Measurements from ENCODE around the gene FAT1. TPM values are rescaled to one million over a fixed set of nuclear protein-coding genes. Genes with fewer than 3 reads are reported as not detected.
A peak's percentile ranks its signal among the peaks of the same experiment; 100 is the strongest.

Gene FAT1
- total RNA-seq, 1 experiment from 2014 or later, result 92.4 TPM

DNA sequence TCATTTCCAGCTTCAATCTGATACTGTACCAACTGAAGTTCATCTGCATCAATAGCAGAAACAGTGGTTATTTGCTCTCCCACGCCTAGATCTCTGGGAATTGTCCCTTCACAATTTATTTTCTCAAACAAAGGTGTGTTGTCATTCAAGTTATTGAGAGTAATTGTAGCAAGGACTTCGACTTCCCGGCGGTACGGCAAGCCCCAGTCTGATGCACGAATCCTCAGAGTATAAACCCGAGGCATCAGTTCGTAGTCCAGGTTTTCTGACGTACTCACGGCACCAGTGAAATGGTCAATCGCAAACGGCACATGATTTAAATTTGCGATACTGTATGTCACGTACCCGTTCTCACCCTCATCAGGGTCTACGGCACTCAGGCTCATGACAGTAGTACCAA is 15.7 kb downstream of the FAT1 start:
- Histone ChIP-seq H3K9me3 (ENCODE audit: low read length) (no peaks in the 10 kb centered on the region), H3K9me2 (replicated peaks; ENCODE audit: low read length) (no peaks in the 10 kb centered on the region), H3K4me1 (ENCODE audit: insufficient read depth, low read length) (no peaks in the 10 kb centered on the region), H3F3A (ENCODE audit: low read length, unreplicated experiment) (no peaks in the 10 kb centered on the region), H4K20me1 (ENCODE audit: low read length) (peaks cover 13% of the 10 kb centered on the region; the same call in 1 of the 2 replicates), H3K27me3 (ENCODE audit: low read length) (no peaks in the 10 kb centered on the region), H3K79me2 (ENCODE audit: low read length) (peaks cover 100% of the 10 kb centered on the region), H3K4me2 (ENCODE audit: low read length) (no peak overlapping the region), H3K36me3 (ENCODE audit: low read depth, low read length) (peaks cover 24% of the 10 kb centered on the region; the same call in 1 of the 2 replicates), H3K9ac (ENCODE audit: low read length) (no peak overlapping the region), H3K27ac (ENCODE audit: low read length) (no peak overlapping the region), H2AFZ (ENCODE audit: low read length) (no peak overlapping the region), H3K4me3 (ENCODE audit: low read length) (no peak overlapping the region)
- ATAC-seq, result no peak
- BruUV-seq (replicated peaks), result no TSS peak
- ChIA-PET CTCF (no interaction called here), POLR2A (ENCODE audit: unreplicated experiment) (no interaction called here)
- TF ChIP-seq EZH2phosphoT487 (IDR thresholded peaks at IDR 0.05; ENCODE audit: borderline replicate concordance, low read length) (no peak), EZH2 (IDR thresholded peaks at IDR 0.05; ENCODE audit: low read length, unreplicated experiment) (no peak)
- TF ChIP-seq, protein P1, sequence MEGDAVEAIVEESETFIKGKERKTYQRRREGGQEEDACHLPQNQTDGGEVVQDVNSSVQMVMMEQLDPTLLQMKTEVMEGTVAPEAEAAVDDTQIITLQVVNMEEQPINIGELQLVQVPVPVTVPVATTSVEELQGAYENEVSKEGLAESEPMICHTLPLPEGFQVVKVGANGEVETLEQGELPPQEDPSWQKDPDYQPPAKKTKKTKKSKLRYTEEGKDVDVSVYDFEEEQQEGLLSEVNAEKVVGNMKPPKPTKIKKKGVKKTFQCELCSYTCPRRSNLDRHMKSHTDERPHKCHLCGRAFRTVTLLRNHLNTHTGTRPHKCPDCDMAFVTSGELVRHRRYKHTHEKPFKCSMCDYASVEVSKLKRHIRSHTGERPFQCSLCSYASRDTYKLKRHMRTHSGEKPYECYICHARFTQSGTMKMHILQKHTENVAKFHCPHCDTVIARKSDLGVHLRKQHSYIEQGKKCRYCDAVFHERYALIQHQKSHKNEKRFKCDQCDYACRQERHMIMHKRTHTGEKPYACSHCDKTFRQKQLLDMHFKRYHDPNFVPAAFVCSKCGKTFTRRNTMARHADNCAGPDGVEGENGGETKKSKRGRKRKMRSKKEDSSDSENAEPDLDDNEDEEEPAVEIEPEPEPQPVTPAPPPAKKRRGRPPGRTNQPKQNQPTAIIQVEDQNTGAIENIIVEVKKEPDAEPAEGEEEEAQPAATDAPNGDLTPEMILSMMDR (conservative IDR thresholded peaks at IDR 0.05; ENCODE audit: low read depth, low read length), result no peak
- intact Hi-C loops (cut with micrococcal nuclease), result no loop called here
- DNase-seq, result no peak

DNA sequence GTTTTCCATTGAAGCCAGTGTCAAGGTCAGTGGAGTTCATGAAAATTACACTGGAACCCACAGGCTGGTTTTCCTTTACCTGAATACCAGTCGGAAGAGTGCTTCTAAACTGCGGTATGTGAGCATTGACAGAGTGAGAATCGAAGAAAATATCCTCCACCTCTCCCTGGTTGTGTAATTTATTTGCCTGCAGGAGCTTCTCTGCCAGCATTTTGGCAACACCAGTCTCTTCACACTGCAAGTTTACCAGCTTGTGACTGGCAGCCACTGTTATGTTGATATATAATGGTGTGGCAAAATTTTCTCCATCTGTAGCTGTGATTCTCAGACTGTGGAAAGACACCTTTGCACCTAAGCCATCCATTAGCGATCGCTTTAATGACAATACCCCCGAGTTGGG is 16.1 kb downstream of the FAT1 start:
- TSS peak; percentile 27 for BruUV-seq (replicated peaks)
- Histone ChIP-seq H3K4me3 (ENCODE audit: low read length) (no peak overlapping the region), H3K9me2 (replicated peaks; ENCODE audit: low read length) (no peaks in the 10 kb centered on the region), H3K36me3 (ENCODE audit: low read depth, low read length) (peaks cover 24% of the 10 kb centered on the region; the same call in 1 of the 2 replicates), H3K4me2 (ENCODE audit: low read length) (no peak overlapping the region), H2AFZ (ENCODE audit: low read length) (no peak overlapping the region), H3K4me1 (ENCODE audit: insufficient read depth, low read length) (no peaks in the 10 kb centered on the region), H3K27me3 (ENCODE audit: low read length) (no peaks in the 10 kb centered on the region), H3K9ac (ENCODE audit: low read length) (no peak overlapping the region), H3K9me3 (ENCODE audit: low read length) (no peaks in the 10 kb centered on the region), H3F3A (ENCODE audit: low read length, unreplicated experiment) (no peaks in the 10 kb centered on the region), H4K20me1 (ENCODE audit: low read length) (peaks cover 12% of the 10 kb centered on the region; the same call in 1 of the 2 replicates), H3K79me2 (ENCODE audit: low read length) (peaks cover 100% of the 10 kb centered on the region), H3K27ac (ENCODE audit: low read length) (no peak overlapping the region)
- POLR2A ChIA-PET (ENCODE audit: unreplicated experiment), result no interaction called here
- intact Hi-C loops (cut with micrococcal nuclease), result no loop called here
- no peak for DNase-seq
- TF ChIP-seq, protein P1 (conservative IDR thresholded peaks at IDR 0.05; ENCODE audit: low read depth, low read length), result no peak
- TF ChIP-seq EZH2 (IDR thresholded peaks at IDR 0.05; ENCODE audit: low read length, unreplicated experiment), result no peak
- TF ChIP-seq EZH2phosphoT487 (IDR thresholded peaks at IDR 0.05; ENCODE audit: borderline replicate concordance, low read length), result no peak
- ATAC-seq, result no peak
- CTCF ChIA-PET, result no interaction called here

DNA sequence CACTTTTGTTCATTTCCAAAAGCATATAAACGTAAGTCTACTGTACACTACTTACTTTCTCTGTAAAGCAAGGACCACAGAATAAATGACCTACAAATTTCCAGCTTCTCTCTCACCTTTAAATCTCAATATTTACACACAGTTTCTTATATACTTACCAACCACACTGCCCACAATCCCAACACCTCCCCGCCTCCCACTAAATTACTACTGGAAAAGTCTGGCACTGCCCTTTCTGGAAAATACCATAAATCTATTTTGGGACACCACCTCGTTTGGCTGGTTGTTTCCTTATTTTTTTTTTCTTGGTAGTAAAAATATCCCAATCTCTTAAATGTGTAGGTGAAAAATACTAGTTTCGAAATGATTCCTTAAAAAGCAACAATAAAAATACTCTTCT is 19.6 kb downstream of the FAT1 start:
- BruUV-seq (replicated peaks), result no TSS peak
- intact Hi-C loops (cut with micrococcal nuclease), result no loop called here
- H4K20me1 ChIP-seq (ENCODE audit: low read length), result 0 out of 2 replicates have a peak, but pooled peaks cover 5% of the 10 kb centered on the region
- no peak overlapping the region for H3K4me3 ChIP-seq (ENCODE audit: low read length)
- H3K79me2 ChIP-seq (ENCODE audit: low read length), result peaks cover 100% of the 10 kb centered on the region
- CTCF ChIA-PET, result no interaction called here
- no peak overlapping the region for H3K27ac ChIP-seq (ENCODE audit: low read length)
- TF ChIP-seq EZH2phosphoT487 (IDR thresholded peaks at IDR 0.05; ENCODE audit: borderline replicate concordance, low read length) (no peak), EZH2 (IDR thresholded peaks at IDR 0.05; ENCODE audit: low read length, unreplicated experiment) (no peak)
- TF ChIP-seq, protein P1 (conservative IDR thresholded peaks at IDR 0.05; ENCODE audit: low read depth, low read length), result no peak
- no peaks in the 10 kb centered on the region for H3K27me3 ChIP-seq (ENCODE audit: low read length)
- H3K36me3 ChIP-seq (ENCODE audit: low read depth, low read length), result peaks cover 19% of the 10 kb centered on the region; the same call in 1 of the 2 replicates
- no peak overlapping the region for H3K4me2 ChIP-seq (ENCODE audit: low read length)
- H3K9me3 ChIP-seq (ENCODE audit: low read length), result no peaks in the 10 kb centered on the region
- POLR2A ChIA-PET (ENCODE audit: unreplicated experiment), result no interaction called here
- no peak overlapping the region for H2AFZ ChIP-seq (ENCODE audit: low read length)
- ATAC-seq (no peak), DNase-seq (no peak)
- H3F3A ChIP-seq (ENCODE audit: low read length, unreplicated experiment), result no peaks in the 10 kb centered on the region
- no peaks in the 10 kb centered on the region for H3K9me2 ChIP-seq (replicated peaks; ENCODE audit: low read length)
- peaks cover 12% of the 10 kb centered on the region for H3K4me1 ChIP-seq (ENCODE audit: insufficient read depth, low read length)
- H3K9ac ChIP-seq (ENCODE audit: low read length), result no peak overlapping the region

Measured in PC-3 (cell line).